Middle frontal gyrus (tissue), 1 donor: ENCODE measurements around the gene FZD7.

Experiments
- DNase-seq: peaks from one replicate; pipeline ENCODE4 v3.0.0-alpha.2; 2015; ENCODE audit warnings: low spot score; ENCODE audit errors: extremely low spot score

The FZD7 gene

GRCh38 chr2:202065876-202066275, 32.2 kb downstream of the FZD7 start:
- DNase-seq: no peak

- no peak for DNase-seq
Observed at GRCh38 chr2:202066875-202067274, 33.2 kb downstream of the FZD7 start.

GRCh38 chr2:202067589-202067988, 33.9 kb downstream of the FZD7 start:
- no peak for DNase-seq

GRCh38 chr2:202069170-202070067, 35.8 kb downstream of the FZD7 start:
- DNase-seq: no peak

GRCh38 chr2:202071107-202071506, 37.5 kb downstream of the FZD7 start:
- DNase-seq: no peak

- no peak for DNase-seq
Observed at GRCh38 chr2:202072226-202072625, 38.6 kb downstream of the FZD7 start.

GRCh38 chr2:202072737-202073401, 39.2 kb downstream of the FZD7 start, which contains the start of gene KIAA2012:
Gene KIAA2012 (plus strand): TSS chr2:202073255. CDS start chr2:202073628, 373 bp downstream.
- DNase-seq: no peak

- DNase-seq: no peak
Observed at GRCh38 chr2:202074324-202074723, 40.7 kb downstream of the FZD7 start.

- DNase-seq: no peak
Observed at GRCh38 chr2:202079310-202079709, 45.7 kb downstream of the FZD7 start.

- no peak for DNase-seq
Observed at GRCh38 chr2:202084265-202084664, 50.6 kb downstream of the FZD7 start.
